ENCODE data around the gene JPH4. TPM values are rescaled to one million over a fixed set of nuclear protein-coding genes. Genes with fewer than 3 reads are reported as not detected.

Gene JPH4
- total RNA-seq, 1 experiment from 2014 or later = 6.8 TPM

- H3K27me3 ChIP-seq (ENCODE audit: insufficient read depth, low read length) = no peaks in the 10 kb centered on the region
- Mint-ChIP-seq H3K27me3 (ENCODE audit: low read depth) (no peaks in the 10 kb centered on the region; the same call in 1 of the 2 replicates), H3K27ac (peak overlapping the region; percentile 14 to 76 (median 50); a peak in 4 of 7 replicates), H3K4me3 (peak overlapping the region in 1 of 2 experiments; percentile 38; a peak in 2 of 5 replicates), H3K4me1 (peaks cover 40% of the 10 kb centered on the region in 2 experiments), H3K9me3 (no peaks in the 10 kb centered on the region; a peak in 1 of 5 replicates), H3K36me3 (ENCODE audit: insufficient read depth in 1 of 3, low read depth in 3 of 3) (peaks cover 13 to 31% (median 13%) of the 10 kb centered on the region in 3 experiments; a peak in 6 of 7 replicates)
- no peak for DNase-seq
- no peaks in the 10 kb centered on the region for H3K9me3 ChIP-seq (ENCODE audit: control insufficient read depth, low read depth, low read length)
- no peak overlapping the region for H2BK20ac ChIP-seq (ENCODE audit: low read depth, low read length, poor library complexity, severe bottlenecking)
- H4K20me1 ChIP-seq (ENCODE audit: control insufficient read depth, insufficient read depth, insufficient read length) = no peaks in the 10 kb centered on the region
- no peak overlapping the region for H3K4ac ChIP-seq (ENCODE audit: low read depth, low read length)
- no peak overlapping the region for H4K8ac ChIP-seq (replicated peaks; ENCODE audit: insufficient read length, low read depth, low read length)
- peaks cover 21% of the 10 kb centered on the region for H3K23me2 ChIP-seq (ENCODE audit: insufficient read length, low read depth, low read length, poor library complexity, severe bottlenecking)
- no CpG with 5 or more reads among the region's 5 CpGs for WGBS (ENCODE audit: extremely low coverage, insufficient read length, low lambda C conversion rate)
- H2BK120ac ChIP-seq (ENCODE audit: low read depth, low read length, poor library complexity, severe bottlenecking) = no peak overlapping the region
- TF ChIP-seq CTCF (conservative IDR thresholded peaks at IDR 0.05) = no peak
- no peak overlapping the region for H2BK5ac ChIP-seq (ENCODE audit: insufficient read length, low read length)
- H3K23ac ChIP-seq (ENCODE audit: insufficient read length, low read depth, low read length) = no peak overlapping the region
- no peak overlapping the region for H3K14ac ChIP-seq (ENCODE audit: insufficient read depth, low read length)
- peaks cover 2% of the 10 kb centered on the region; the same call in 1 of the 2 replicates for H3K79me2 ChIP-seq (ENCODE audit: insufficient read depth, low read length)
- H3K4me2 ChIP-seq (ENCODE audit: insufficient read depth, insufficient read length, low read length) = no peak overlapping the region
- H2BK12ac ChIP-seq (ENCODE audit: insufficient read length, low read depth, low read length) = no peak overlapping the region
- no peak overlapping the region for H3K56ac ChIP-seq (ENCODE audit: insufficient read length, low read depth, low read length)
- no peak overlapping the region for H2AK5ac ChIP-seq (ENCODE audit: insufficient read length, low read length)
- no peak overlapping the region for H2BK15ac ChIP-seq (ENCODE audit: low read depth, low read length)
- no peaks in the 10 kb centered on the region for H3K79me1 ChIP-seq (ENCODE audit: insufficient read depth, low read depth, low read length, poor library complexity, severe bottlenecking)
- no peak overlapping the region for H2AFZ ChIP-seq (ENCODE audit: low read length)
- H3T11ph ChIP-seq (ENCODE audit: low read length) = no peak overlapping the region
- H3K4me1 ChIP-seq (ENCODE audit: insufficient read depth, low read length) = peaks cover 40% of the 10 kb centered on the region; the same call in 1 of the 2 replicates
- no peak overlapping the region for H3K27ac ChIP-seq (ENCODE audit: insufficient read length, low read depth, low read length)
- no peak overlapping the region for H3K18ac ChIP-seq (ENCODE audit: insufficient read length, low read depth, low read length)
- no peak overlapping the region for H3K9ac ChIP-seq (ENCODE audit: extremely low read depth, insufficient read length, low read length)
- H4K5ac ChIP-seq (ENCODE audit: insufficient read length, low read depth, low read length) = no peak overlapping the region
- H4K91ac ChIP-seq (ENCODE audit: insufficient read length, low read depth, low read length) = no peak overlapping the region
These were observed 36.3 kb downstream of the JPH4 start for GRCh38 chr14:23542261-23542660.

Data from H9 (cell line).